Measurements from ENCODE around the gene SERPINE1.
"Not testable (repeated sequence)": the region's sequence is repeated elsewhere in the genome, so short reads cannot be mapped to it uniquely, and the experiment has no call there.

The SERPINE1 gene

GRCh38 chr7:101125989-101126650, 784 bp upstream of the SERPINE1 start:
- no peak for DNase-seq

- DNase-seq = no peak
Measured at GRCh38 chr7:101127460-101128039, 646 bp downstream of the SERPINE1 start.

DNA sequence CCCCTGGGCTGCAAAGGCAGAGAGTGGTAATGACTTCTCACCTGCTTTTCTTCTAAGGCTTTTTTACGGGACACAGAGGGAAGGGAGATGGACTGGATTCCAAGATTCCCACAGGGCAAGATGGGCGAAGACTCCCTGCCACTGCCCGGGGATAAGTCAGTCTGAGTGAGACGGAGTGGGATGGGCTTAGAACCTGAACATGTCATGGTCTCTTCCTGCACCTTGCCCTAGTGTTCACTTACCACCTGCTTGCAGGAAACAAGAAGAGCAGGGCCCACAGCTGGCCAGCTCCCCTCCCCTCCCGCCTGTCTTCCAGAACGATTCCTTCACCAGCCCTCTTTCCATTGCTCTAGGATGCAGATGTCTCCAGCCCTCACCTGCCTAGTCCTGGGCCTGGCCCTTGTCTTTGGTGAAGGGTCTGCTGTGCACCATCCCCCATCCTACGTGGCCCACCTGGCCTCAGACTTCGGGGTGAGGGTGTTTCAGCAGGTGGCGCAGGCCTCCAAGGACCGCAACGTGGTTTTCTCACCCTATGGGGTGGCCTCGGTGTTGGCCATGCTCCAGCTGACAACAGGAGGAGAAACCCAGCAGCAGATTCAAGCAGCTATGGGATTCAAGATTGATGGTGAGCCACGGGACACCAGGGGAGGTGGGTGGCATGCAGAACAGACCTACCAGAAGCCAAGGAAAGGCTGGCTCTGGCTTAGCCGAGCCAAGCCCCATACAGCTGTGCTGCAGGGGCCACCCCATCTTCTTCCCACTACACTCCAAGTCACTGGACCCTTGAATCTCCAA, 1.3 kb downstream of the SERPINE1 start:
- no peak for DNase-seq

DNA sequence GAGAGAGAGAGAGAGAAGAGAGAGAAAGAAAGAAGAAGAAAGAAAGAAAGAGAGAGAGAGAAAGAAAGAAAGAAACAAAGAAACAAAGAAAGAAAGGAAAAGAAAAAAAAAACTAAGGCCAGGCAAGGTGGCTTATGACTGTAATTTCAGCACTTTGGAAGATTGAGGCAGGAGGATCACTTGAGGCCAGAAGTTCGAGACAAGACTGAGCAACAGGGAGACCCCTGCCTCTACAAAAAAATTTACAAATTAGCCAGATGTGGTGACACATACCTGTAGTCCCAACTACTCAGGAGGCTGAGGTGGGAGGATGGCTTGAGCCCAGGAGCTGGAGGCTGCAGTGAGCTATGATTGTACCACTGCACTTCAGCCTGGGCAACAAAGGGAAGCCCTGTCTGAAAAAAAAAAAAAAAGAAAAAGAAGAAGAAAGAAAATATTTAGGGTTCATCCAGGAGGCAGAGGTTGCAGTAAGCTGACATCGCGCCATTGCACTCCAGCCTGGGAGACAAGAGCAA, 2.8 kb downstream of the SERPINE1 start:
- no peak for DNase-seq

GRCh38 chr7:101132626-101133600, 6.0 kb downstream of the SERPINE1 start:
- not testable (repeated sequence) for DNase-seq

DNA sequence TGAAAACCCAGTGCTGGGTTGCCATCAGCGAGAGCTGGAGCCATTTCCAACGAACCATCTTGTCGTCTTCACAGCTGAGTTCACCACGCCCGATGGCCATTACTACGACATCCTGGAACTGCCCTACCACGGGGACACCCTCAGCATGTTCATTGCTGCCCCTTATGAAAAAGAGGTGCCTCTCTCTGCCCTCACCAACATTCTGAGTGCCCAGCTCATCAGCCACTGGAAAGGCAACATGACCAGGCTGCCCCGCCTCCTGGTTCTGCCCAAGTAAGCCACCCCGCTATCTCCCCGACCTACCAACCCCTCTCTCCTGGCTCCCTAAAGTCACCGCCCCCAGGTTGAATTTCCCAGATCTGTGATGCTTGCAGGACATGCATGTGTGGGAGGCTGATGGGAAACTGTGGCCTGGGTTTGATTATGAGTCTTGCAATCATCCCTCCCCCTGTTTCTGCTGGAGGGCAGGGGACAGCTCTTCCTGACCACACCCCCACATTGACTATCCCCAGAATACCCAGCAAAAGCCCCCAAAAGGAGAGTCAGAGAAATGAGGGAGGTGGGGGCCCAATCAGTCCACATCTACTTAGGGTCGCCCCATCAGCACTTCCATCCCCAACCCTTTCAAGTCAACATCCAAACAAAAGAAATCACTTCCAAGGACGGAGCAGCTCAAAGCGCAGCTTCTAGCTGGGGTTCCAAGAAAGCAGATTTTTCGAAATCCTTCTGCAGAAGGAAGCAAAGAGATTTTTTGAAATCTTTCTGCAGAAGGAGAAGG, 6.9 kb downstream of the SERPINE1 start:
- DNase-seq = no peak

- no peak for DNase-seq
Measured at GRCh38 chr7:101134399-101134980, 7.6 kb downstream of the SERPINE1 start.

DNA sequence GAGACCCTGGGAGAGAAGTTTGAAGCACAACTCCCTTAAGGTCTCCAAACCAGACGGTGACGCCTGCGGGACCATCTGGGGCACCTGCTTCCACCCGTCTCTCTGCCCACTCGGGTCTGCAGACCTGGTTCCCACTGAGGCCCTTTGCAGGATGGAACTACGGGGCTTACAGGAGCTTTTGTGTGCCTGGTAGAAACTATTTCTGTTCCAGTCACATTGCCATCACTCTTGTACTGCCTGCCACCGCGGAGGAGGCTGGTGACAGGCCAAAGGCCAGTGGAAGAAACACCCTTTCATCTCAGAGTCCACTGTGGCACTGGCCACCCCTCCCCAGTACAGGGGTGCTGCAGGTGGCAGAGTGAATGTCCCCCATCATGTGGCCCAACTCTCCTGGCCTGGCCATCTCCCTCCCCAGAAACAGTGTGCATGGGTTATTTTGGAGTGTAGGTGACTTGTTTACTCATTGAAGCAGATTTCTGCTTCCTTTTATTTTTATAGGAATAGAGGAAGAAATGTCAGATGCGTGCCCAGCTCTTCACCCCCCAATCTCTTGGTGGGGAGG, 10.8 kb downstream of the SERPINE1 start:
- no peak for DNase-seq

- DNase-seq = peak; percentile 26 to 67 (median 43)
Measured at GRCh38 chr7:101138213-101138870, 11.4 kb downstream of the SERPINE1 start.

- no peak for DNase-seq
Measured at GRCh38 chr7:101140339-101140699, 13.4 kb downstream of the SERPINE1 start.

- DNase-seq = no peak
Measured at GRCh38 chr7:101140746-101141382, 14.0 kb downstream of the SERPINE1 start.

DNA sequence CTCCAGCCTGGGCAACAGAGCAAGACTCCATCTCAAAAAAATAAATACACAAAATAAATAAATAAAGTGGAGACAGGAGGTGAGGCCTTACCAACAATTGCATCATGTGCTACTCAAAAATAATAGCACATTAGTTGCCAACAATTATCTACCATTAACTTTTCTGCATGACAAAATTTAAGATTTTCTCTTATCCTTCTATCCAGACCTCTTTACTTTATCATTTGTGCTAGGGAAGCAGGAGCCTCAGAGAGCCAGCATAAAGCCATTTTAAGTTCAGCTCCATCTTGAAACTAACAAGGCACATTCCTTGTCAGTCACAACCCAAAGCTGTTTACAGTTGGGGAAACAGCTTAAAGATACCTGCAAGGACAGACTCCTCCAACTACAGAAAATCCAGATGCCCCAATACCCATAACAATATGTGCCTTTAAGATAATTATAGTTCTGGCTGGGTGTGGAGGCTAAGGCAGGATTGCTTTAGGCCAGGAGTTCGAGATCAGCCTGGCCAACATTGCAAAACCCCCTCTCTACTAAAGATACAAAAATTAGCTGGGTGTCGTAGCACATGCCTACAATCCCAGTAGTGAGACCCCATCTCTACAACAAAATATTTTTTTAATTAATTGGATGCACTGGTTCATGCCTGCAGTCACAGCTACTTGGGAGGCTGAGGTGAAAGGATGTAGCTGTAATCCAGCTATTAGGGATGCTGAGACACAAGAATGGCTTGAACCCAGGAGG, 25.2 kb downstream of the SERPINE1 start:
- DNase-seq = no peak

DNA sequence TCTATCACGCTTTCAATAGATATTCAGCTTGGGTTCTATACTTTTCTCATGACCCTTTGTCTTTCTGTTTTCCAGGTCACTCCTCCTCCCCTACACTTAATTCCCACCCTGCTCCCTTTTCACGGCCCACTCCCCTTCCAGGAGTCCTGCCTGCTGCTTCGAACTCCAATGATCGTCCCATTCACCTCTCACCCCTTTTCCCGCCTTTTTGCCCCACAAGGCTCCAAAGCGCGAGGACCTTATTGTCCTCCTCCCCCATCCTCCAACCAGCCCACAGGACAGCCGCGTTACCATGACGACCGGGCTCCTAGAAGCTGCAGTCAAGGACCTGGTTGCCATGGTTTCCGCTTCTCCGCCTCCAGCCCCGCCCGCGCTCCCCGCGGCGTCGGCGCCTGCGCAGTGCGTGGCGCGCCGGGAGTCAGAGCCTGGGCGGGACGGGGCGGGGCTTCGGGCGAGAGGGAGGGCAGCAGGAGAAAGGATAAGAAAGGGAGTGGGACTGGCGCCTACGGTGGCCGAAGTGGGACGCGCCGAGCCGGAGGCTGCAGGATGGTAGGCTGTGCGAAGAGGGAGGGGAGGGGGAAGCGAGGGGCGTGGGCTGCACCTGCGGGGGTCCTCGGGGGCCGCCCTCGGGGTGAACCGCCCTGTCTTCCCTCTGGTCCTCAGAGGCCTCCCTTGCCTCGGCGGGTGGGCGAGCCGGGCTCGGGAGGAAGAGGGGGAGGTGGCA, 27.2 kb downstream of the SERPINE1 start, which contains the start of gene AP1S1:
Gene AP1S1, plus strand, starts transcription at position 508 of the 724 bp plus-strand sequence. Its CDS starts 39 bp downstream, at position 547.
- peak; percentile 68 to 81 (median 72) for DNase-seq

DNA sequence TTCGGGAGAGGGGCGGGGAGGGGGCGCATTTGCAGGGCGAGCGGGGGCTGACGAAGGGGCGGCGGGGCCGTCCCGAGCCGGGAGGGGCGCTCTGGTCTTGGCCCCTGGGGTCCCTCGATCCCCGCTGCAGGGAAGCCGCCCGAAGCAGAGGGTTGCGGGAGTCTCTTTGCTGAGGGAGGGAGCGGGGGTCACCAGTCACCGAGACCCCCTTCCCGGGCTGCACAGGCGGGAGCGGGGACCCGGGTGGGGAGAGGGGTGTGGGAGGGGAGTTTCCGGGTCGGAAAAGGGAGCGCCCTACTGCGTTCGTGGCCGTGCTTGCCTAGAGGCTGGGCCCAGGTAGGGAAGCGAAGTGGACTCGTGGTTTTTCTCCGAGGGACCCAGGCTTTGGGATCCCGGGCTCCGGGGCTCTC, 27.8 kb downstream of the SERPINE1 start:
- no peak for DNase-seq

DNA sequence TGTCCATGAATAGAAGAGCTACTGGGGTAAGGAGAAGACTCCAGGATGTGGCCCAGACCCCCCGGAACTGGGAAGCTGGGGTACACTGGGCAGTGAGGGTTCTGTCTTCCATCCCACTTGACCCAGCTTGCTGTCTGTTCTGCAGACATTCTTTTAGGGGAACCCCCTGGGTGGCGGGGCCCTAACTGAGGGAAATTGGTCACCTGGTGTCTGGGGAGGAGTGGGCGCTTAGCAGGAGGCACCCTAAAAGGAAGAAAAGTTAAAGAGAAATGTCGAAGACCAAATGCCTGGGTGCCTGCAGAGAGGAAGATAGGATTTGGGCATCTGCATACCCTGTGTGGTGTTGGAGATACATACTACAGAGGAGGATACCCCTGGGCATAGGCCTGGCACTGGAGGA, 28.4 kb downstream of the SERPINE1 start:
- no peak for DNase-seq

DNA sequence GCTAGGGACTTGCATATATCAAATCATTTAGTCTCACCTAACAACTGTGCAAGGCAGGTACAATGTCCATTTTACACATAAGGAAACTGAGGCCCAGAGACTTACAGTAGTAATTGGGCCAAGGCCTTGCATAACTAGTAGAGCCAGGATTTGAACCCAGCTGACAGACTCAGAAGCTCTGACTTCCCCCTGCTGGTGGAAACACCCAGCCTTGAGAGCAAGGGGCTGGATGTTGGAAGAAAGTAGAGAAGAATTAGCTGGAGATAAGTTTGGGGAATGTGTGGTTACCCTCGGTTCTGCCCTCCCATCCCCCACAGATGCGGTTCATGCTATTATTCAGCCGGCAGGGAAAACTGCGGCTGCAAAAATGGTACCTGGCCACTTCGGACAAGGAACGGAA, 29.4 kb downstream of the SERPINE1 start:
- no peak for DNase-seq

GRCh38 chr7:101156866-101157589, 30.1 kb downstream of the SERPINE1 start:
- no peak for DNase-seq

Measured in activated naive CD4-positive, alpha-beta T cell (primary cell).